ENCODE results near the gene NFATC1.

NFATC1 gene

DNA sequence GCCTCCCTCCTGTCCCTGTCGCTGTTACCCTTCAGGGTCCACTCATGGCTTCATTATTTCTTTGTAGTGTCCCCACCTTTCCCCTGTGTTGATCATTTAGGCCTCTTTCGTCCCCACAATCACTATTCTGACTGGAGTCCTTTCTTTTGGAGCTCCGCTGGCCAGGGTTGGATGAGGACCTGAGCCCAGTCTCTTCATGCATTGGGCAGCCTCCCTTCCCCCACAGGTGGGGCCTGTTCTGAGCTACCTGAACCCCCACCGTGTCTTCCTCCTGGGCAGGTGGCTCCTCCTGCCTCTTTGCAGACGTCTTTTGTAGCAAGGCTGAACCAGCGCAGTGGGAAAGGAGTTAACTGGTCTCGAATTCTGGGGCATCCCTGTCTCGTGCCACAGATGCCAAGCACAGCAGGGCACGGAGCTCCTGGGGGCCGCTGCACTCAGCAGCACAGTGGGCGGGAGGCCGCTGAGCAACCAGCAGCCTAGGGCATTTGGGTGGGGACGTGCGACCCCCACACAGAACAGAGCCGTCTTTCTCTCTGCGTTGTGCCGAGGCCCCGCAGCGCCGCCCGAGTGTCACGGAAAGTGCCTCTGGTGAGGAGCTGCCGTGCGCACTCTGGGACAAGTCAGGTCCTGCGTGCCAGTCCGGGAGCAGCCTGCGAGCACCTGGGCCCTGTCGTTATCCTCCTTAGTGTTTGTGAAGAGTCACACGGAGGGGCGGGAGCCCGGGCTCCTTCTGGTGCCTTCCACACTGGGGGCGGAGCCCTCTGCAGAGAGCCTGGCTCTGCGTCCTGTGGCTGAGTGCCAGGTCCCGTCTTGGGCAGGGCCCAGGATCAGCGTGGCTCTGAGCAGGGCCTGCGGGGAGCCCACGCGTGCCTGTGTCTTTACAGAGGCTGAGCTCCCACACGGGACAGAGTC lies 130.1 kb downstream of the NFATC1 start:
- DNase-seq: no peak

GRCh38 chr18:79526468-79527460 lies 131.0 kb downstream of the NFATC1 start:
- DNase-seq: no peak

GRCh38 chr18:79527656-79528315 lies 132.1 kb downstream of the NFATC1 start:
- no peak for DNase-seq

GRCh38 chr18:79528316-79528695 lies 132.6 kb downstream of the NFATC1 start:
- no peak for DNase-seq

- DNase-seq: peak; percentile 44
These were observed 133.1 kb downstream of the NFATC1 start for GRCh38 chr18:79528846-79529245.

GRCh38 chr18:79529296-79529695 lies 133.6 kb downstream of the NFATC1 start:
- DNase-seq: no peak

DNA sequence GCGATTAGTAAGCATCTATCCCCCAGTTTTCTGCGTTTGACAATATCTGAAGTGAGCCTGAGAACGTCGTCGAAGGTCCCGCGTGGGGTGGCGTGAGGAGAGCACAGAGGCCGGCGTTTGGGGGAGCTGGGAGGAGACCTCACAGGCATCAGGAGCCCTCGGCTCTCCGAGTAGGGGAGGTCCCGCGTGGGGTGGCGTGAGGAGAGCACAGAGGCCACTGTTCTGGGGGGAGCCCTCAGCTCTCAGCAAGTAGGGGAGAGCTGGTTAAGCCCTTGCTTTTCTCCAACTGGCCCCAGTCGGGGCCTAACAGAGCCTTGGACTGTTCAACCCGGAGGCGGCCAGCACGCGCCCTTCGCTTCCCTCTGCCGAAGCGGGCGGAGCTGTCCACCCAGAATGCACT lies 134.3 kb downstream of the NFATC1 start:
- no peak for DNase-seq

DNA sequence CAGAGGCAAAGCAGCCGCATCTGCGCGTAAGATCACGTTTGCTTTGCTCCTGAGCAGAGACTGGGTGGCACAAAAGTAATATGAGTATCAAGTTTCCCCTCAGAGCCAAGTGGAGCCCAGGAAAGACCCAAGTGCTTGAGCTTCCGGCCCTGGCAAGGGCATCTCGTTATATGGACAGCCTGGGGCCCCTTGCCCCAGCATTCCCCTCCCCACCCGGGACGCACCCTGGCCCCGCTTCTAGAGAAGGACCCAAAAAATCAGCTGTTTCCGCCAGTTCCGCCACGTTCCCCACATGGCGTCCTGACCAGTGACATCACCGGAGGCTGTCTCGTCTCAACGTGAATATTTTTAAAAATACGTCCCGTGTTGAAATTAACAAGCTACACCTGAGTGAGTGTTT lies 135.1 kb downstream of the NFATC1 start:
- DNase-seq: no peak

DNA sequence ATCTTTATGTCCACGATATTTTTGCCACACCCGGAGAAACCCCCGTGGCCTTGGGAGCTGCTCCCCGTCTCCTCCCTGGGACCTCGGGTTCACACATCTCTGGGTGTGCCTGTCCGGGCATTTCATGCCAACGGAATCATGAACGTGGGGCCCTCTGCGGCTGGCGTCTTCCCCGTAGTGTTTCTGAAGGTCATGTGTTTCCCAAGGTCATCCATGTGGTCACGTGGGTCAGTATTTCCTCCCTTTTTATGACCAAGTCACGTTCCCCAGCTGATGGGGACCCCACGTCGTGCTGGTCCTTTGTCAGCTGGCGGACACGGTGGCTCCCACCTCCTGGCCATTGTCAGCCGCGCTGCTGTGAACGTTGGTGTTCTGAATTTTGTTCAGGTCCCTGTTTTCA lies 135.7 kb downstream of the NFATC1 start:
- DNase-seq: no peak

- DNase-seq: no peak
These were observed 136.2 kb downstream of the NFATC1 start for GRCh38 chr18:79531926-79532312.

DNA sequence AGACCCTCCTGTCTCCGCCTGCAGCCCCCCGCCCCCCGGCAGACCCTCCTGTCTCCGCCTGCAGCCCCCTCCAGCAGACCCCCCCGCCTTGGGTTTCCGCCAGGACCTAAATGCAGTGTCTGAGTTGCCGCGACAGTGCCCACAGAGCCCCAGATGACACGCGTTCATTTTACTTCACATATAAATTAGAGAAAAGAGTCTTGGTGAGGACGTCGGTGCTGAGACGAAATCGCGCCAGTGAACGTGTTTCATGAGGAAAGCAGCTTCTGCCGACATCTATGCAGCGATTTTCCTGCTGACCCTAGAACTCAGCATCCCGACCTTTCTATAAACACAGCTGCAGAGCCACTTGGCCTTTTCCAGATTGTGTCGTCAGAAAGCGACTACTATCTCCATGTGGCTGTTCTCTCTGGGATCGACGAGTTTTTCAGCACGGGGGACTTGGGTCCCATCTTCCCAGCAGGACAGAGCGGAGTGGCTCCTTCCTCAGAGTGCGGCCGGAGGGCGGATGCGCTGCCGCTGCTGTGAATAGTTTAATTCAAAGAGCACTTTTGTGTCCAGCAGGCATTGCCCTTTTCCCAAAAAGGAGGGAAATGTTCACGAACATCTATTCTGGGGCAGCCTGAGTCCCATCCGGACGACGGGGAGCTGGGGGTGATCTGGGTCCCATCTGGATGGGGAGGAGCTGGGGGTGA lies 136.7 kb downstream of the NFATC1 start:
- no peak for DNase-seq

DNA sequence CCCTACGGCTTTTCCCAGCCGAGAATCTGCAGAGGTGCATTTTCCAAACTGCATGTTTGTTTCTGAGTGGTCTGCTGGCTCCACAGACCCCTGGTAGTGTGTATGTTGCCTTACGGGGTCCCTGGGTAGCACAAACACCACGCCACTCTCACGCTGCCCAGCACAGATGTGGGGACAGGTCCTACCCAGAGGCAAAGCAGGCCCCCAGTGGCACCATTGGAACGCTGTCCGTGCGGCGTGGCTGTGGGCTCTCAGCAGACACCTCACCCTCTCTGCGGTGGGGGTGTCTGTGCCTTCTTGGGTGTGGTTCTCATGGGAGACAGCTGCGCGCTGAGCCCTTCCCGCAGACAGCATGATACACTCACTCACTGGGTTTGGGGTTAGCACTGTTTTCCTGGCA lies 137.4 kb downstream of the NFATC1 start:
- DNase-seq: no peak

GRCh38 chr18:79533591-79533990 lies 137.9 kb downstream of the NFATC1 start:
- DNase-seq: no peak

- no peak for DNase-seq
These were observed 138.6 kb downstream of the NFATC1 start for GRCh38 chr18:79534356-79534755.

- no peak for DNase-seq
These were observed 142.0 kb downstream of the NFATC1 start for GRCh38 chr18:79537758-79538157.

- no peak for DNase-seq
These were observed 142.9 kb downstream of the NFATC1 start for GRCh38 chr18:79538635-79539034.

- no peak for DNase-seq
These were observed 144.6 kb downstream of the NFATC1 start for GRCh38 chr18:79540161-79540903.

DNA sequence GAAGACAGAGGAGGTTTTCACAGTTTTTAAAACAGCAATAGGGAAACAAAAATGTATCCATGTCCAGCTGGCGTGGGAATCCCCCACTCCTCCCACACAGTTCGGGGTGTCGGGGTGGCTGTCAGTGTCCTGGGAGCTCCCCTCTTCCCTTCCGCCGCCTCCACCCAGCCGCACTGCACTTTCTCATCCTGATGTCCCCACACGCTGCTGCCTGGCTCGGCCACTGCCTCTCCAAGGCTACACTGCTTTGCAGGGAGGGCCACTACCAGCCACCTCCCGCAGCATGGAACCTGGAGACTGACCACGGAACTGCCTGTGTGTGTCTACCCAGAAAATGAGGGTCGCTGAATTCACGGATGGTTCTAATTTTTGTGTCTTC lies 145.2 kb downstream of the NFATC1 start:
- no peak for DNase-seq

DNA sequence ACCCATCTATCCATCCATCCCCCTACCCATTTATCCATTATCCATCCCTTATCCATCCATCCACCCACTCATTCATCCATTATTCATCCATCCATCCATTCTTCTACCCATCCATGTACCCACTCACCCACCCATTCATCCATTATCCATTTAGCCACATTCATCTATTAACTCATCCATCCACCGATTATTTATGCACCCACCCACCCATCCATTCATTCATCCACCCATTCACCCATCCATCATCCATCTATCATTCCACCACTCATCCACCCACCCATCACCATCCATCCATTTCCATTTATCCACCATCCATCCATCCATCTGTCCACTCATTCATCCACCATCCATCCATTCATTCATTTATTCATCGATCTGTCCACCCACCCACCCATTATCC lies 146.5 kb downstream of the NFATC1 start:
- no peak for DNase-seq

DNA sequence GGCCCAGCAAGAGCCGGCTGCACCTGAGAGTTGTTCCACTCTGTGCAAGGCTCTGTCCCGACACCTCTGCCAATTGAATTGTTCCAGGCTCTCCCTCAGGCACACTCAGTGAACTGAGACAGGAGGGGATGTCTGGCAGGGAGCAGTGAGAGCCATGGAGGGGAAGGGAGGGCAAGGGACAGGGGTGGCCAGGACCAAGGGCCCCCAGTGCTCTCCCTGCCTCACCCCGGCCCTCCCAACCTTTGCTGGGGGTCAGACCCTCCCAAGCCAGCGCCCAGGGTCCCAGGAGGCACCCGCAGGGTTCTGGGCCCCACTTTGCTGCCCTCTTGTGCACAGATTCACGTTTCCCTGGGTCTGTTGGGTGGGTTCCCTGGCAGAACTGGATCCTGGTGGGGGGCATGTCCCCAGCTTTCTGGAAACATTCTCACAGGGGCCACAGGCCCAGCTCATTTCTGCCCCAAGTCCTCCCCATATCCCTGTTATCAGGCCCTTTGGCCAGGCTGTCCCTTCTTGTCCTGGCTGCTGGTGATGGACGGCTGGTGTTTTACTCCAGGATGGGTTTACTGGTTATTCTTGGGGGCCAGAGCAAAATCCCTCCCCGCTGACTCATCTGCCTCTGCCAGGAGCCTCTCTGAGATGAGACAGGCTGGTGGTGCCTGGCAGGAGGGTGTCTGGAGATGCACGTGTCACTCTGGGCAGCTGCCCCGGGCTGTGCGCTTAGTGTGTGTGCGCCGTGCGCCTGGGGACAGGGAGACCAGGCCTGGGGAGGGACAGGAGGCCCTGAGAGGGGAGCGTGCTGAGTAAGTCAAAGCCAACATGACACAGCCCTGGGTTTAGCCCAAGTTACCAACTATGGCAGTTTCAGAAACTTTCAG lies 147.4 kb downstream of the NFATC1 start:
- DNase-seq: no peak

DNA sequence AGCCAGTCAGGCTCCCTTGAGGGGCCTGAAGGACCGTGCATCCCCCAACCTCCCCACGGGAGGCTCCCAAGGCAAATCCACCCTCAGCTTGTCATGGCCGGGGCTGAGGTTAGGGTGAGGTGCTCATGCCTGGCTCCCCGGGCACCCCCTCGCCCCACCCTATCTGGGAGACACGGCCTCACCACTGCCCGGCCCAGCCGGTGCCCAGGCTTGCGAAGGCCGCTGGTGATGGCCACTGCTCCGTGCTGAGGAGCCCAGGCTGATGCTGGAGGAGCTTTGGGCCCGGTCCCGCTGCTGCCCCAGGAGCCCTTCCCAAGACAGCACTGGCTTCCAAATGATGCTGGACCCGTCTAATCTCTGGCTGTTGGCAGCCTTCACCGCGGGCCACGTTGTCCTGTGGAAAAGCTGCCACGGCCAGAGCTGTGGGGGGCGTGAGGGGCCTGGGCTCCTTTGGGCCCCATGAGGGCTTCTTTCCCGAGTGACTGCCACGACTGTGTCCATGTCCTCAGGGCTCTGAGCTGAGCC lies 148.2 kb downstream of the NFATC1 start:
- no peak for DNase-seq
